ENCODE results near the gene PTH1R.

PTH1R gene
- total RNA-seq = 0 reads per million in 2 donors

DNA sequence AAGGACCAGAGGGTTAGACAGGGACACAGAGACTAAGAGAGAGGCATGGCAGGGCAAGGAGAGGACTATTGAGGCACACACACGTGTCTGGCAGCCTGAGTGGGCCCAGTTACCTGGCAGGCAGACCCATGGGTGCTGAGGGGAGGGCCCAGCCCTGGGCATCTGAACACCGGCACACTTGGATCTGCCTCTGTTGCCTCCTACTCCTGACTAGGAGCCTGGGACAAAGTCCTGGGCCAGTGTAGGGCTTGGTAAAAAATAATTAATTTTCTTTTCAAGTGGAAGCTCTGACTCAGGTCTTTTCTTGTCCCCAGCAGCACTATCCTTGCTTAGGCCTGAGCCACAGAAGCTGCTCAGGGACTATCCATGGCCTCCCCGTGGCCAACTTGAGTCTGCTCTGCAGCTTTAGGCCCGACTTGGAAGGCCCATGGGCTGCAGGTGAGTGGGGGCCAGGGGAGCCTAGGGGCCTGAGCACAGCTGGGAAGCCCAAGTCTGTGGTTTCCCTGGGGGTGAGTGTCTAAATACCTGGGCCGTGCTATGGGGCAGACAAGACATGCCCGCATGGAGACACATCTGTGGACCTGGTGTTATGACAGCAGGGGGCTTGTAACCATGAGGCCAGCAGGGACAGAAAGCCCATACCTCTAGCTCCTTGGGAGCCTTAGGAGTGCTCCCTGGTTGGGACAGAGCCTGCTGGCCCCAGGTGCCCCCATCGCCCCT is at the start of gene PTH1R:
TSS of gene PTH1R (plus strand) at position 316 of the 720 bp plus-strand sequence. CDS start 5,839 bp downstream, outside the sequence.
- no peak for DNase-seq

DNA sequence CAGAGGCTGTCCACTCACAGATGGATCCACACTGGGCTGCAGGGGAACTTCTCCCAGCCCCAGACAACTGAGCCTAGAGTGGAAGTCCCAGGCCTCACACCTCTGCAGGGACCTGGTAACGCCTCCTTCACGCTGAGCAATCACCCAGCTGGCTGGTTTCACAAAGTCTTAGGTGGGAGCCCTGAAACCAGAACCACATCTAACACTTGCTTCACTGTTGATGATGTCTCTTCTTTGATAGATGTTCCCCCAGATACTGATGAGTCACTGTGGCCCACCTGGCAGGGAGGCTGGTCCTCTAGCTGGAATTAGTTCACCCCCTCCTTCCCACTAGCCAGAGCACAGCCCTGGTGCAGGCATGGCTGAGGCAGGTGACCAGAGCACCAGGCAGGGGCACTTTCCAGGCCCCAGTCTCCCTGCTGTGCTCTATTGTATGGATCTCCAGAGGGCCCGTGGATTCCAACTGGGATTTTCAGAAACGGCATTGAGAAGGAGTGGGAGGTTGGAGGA is 47.8 kb upstream of the PTH1R start:
- no peak for DNase-seq

DNA sequence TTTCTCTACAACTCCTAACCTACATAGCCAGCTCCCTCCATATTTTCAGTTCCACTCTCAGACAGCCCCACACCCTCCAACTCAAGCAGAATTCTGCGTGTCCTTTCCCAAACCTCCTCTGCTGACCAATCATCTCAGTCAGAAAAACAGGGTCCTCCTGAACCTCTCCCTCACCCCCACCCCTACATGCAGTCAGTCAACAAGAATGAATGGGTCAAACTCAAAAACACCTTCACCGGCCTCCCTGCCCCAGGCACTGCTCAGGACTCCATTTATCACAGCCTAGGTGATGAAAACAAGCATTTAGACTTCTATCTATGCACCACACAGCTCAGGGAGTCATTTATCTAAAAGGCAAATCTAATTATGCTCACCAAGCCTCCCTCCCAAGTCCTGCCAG is 46.7 kb upstream of the PTH1R start:
- no peak for DNase-seq

DNA sequence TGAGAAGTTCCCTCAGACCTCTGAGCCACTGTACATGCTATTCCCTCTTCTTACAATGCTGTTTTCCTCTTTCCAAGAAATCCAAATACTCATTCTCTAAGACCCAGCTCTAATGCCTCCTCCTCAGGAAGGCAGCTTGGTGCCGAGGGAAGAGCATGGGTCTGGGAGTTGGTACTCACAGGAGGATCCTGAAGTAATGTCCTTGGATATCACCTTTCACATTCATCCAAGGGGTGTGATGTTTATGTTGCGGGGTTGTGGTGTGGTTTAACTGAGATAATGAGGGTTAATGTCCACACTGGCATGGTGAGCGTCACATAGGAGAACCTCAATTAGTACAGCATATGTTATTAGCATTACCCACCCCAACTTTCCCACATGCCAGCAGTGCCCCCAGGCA is 46.2 kb upstream of the PTH1R start:
- DNase-seq = no peak

DNA sequence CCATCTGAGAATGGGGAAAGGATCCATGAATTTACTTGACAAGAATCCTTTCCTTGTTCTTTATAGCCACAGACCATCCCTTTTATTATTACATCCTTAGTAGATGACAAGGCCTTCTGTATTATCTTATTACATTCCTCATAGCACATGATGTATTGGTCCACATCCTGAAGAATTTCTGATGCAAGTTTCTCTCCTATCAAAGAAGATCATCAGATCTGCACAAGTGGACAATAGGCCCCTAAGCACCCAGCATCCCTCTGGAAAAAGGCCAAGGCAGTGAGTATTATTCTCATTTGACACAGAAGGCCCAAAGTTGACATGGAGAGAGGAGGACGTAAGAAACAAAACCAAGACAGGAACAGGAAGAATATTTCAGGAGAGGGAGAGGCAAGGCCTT is 45.7 kb upstream of the PTH1R start:
- no peak for DNase-seq

DNA sequence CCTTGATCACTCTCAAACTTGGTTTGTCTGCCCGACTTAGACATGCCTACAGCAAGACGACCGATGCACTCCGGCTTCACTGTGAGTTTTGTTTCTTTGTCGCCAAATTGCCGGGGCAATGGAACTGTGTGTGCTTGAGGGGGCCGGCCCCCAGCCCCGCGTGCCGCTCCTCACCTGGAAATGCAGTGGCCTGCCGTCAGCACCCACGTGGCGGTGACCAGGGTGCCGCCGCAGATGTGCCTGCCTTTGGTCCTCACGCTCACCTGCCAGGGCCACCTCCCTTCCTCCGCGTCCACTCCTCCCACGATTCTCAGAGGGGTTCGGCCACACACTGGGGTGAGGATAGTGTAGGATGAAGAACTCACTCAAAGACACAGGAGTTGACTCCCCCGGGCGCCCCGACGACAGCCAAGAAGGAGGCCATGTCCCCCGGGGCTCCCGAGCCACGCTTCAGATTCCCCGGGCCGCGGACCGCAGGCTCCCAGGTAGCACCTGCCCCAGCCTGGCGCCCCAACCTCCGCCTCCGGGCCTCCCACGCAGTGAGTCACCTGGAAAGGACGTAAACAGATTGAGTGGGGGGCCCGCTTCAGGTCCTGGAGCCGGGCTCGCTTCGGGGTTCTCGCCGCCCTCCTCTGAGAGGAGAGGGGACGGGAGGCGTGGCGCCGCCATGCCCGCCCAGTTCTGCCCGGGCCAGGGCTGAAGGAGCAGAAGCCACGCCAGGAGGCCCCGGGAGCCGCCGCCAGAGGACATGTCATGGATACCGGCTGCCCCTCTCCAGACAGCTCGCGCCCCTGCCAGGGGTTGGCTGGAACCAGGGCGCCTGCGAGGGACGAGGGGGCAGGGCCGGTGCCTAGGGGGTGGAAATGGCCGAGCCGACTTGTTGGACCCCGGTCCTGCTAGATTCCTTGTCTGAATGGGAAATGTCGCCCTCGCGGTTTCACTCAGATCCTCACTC is 43.9 kb upstream of the PTH1R start:
- no peak for DNase-seq

DNA sequence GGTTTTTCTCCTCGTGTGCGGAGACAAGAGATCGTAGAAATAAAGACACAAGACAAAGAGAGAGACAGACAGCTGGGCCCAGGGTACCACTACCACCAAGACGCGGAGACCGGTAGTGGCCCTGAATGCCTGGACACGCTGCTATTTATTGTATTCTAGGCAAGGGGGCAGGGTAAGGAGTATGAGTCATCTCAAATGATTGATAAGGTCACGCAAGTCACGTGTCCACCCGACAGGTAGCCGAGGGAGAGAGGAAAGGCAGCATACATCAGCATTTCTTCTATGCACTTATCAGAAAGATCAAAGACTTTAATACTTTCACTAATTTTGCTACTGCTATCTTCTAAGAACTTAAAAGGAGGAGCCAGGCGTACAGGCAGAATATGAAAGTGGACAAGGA is 42.5 kb upstream of the PTH1R start:
- no peak for DNase-seq

DNA sequence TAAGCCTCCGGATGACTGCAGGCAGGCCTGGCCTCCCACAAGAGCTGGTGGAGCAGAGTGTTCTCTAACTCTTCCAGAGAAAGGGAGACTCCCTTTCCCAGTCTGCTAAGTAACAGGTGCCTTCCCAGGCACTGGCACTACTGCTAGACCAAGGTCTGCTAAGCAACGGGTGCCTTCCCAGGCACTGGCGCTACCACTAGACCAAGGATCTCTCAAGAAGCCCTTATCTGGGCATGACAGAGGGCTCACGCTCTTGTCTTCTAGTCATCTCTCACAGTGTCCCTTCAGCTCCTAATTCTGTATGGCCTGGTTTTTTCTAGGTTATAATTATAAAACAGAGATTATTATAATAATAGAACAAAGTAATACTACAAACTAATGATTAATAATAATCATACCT is 42.0 kb upstream of the PTH1R start:
- DNase-seq = no peak

DNA sequence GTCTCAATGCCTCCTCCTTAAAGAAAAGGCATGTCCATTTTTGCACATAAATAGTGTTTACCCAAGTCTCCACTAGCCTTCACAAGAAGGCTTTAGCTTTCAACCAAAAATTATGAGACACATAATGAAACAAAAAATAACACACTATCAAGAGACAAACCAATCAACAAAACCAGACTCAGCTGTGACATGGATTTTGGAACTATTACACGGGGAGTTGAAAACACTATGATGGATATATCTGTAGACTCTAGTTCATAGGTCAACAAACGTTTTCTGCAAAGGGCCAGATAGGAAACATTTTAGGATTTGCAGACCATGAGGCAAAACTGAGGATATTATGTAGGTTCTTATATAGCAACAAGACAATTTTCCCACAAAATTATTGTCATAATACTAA is 39.2 kb upstream of the PTH1R start:
- no peak for DNase-seq

DNA sequence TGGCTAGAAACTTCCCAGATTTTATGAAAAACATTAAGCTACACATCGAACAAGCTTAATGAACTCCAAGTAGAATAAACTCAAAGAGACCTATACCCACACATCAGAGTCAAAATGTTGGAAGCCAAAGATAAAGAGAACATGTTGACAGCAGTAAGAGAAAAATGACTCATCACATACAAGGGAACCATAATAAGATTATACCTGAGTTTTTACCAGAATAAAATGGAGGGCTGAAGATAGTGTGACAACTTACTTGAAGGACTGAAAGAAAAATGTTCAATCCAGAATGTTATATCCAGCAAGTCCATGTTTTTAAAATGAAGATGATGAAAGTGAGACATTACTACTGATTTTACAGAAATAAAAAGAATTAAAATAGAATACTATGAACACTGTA is 37.0 kb upstream of the PTH1R start:
- DNase-seq = no peak

DNA sequence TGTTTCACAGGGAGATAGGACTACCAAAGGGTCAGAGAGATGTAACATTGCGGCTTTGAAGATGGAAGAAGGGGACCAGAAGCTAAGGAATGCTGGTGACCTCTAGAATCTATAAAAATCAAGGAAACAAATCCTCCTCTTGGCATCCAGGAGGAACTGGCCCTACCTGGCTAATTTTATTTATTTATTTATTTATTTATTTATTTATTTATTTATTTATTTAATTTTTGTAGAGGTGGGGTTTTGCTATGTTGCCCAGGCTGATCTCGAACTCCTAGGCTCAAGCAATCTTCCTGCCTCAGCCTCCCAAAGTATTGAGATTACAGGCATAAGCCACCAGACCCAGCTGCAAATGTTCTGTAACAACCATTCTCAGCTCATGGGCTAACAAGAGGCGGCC is 34.0 kb upstream of the PTH1R start:
- no peak for DNase-seq

DNA sequence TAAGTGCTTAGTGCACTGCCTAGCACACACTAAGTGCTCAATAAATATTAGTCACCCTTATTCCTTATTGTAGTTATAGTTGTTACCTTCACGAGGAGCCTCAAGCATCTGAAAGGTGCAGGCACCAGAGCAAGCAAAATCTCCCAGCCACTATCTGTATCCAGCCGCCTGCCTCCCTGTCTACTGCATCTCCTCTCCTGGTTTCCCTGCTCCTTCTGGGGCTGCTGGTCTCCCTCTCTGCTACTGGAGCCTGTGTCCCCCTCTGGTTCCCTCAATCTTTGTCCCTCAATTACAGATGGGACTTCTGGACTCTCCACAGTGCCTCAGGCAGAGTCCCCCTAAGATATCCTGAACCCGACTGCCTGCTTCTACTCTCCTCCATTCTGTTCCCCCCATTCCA is 33.1 kb upstream of the PTH1R start:
- DNase-seq = no peak

DNA sequence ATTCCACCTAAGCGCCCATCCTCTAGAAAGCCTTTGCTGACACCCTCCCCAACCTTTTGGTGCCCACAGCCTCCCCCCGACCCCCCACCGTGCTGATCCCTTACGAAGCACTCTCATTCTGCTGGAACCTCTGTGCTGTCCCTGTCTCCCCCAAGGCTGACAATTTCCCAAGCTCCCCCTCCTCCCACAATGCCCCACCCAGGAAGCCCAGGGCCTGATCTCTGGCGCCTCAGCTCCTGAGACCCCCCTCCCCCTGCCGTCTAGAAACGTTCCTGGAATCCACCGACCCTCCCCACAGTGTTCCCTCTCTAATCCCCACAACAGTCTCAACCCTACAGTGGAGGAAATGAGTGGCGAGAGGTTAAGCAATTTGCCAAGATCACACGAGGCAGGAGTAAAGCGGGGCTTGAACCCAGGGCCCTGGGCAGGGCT is 32.6 kb upstream of the PTH1R start:
- DNase-seq = no peak

DNA sequence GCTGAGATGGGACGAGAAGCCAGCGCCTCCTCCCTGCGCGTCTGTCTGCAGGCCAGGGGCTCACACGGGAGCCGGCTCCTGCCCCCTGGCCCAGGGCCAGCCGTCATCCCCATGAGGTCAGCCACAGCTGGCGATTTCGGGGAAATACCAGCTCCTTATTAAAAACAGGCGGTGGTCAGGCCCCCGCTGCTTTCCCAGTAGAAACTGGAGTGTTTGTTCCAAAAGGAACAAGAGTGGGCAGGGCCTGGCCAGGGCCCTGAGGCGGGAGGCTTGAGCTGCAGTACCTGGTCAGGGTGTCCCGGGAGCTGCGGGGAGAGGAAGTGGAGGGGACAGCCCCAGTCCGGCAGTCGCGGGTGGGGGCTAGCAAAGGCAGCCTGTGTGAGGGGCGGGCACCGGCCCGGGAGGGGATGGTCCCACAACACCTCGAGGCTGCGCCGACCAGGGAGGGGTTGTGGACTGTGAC is 32.1 kb upstream of the PTH1R start:
- DNase-seq = no peak

DNA sequence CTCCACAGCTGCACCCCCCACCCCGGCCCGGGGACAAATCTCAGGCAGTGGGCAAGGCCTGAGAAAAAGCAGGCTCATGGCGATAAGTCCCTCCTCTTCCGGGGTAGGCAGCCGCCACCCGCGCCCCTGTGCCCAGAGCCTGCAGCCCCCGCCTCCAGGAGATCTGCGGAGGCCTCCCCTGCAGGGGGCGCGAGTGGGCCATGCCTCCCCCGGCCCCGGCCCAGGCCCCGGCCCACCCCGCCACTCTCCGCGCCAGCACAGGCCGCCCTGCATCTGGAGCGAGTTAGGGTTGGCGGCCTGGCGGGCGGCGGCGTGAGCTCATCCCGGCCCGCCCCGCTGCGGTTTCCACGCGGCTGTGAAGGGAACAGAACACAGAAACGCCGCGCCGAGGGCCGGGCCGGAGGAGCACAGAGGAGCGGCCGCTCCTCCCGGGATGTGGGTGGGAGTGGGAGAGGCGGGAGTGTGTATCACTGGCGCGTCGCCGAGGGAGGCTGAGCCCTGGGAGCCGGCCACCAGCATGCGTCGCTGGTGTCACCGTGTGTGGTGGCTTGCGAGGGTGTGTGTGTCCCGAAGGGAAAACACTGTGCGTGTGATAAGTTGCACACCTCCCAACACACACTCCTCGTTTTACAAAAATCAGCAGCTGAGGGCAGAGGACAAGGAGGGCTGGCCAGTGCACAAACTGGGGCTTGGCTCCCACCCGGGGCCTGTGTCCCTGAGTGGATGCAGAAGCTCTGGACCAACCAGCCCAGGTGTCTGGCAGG is 31.5 kb upstream of the PTH1R start:
- DNase-seq = peak; percentile 72

DNA sequence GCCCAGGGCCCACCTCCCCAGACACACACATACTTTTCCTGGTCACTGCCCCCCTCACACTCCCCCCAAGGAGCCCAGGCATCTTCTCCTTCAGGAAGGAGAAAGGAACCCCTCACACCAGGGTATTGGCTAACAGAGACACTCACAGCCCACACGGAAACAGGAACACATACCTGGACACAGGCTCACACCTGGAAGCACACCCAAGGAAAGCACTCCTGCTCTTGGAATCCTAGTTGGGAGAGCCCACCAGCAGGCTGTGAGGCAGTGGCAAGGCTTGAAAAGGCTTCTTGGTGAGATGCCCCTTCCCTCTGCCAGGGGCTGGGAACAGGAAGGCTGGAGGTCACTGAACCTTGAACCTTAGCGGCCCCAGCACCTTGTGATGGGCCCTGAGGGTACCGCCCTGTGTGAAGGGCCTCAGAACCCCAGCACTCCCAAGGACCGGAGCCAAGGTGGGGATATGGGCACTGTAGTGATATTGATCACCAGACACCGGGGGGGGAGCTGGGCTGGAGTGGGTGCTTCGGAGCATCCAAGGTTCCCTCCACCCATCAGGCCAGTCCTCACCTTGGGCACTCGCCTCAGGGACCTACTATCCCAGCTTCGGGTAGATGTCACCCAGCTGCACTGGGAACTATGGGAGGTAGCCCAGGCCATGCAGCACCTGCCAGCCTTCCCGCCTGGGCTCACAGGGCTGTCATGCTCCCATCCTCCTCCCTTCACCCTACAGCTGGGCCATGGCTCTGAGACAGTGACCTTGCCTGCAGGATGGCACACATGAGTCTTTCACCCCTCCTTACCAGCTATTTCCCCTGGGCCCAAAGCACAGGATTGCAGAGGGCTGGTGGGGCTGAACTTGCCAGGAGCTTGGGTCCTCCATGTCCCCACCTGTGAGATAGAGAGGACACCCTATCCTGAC is 30.6 kb upstream of the PTH1R start:
- DNase-seq = no peak

DNA sequence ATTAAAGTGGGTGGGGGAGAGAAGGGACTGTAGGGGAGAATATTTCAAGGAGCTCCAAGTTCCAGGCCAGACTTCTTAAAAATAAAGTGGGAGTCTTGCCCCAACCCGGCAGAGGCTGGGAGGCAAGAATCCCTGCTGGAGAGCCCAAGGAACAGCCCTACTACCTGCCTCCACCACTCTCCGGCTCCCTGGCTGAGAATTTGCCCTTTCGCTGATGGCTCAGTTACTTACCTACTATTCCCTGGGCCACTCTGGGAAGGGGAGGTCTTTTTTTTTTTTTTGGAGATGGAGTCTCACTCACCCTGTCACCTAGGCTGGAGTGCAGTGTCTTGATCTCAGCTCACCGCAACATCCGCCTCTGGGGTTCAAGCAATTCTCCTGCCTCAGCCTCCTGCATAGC is 29.8 kb upstream of the PTH1R start:
- no peak for DNase-seq

DNA sequence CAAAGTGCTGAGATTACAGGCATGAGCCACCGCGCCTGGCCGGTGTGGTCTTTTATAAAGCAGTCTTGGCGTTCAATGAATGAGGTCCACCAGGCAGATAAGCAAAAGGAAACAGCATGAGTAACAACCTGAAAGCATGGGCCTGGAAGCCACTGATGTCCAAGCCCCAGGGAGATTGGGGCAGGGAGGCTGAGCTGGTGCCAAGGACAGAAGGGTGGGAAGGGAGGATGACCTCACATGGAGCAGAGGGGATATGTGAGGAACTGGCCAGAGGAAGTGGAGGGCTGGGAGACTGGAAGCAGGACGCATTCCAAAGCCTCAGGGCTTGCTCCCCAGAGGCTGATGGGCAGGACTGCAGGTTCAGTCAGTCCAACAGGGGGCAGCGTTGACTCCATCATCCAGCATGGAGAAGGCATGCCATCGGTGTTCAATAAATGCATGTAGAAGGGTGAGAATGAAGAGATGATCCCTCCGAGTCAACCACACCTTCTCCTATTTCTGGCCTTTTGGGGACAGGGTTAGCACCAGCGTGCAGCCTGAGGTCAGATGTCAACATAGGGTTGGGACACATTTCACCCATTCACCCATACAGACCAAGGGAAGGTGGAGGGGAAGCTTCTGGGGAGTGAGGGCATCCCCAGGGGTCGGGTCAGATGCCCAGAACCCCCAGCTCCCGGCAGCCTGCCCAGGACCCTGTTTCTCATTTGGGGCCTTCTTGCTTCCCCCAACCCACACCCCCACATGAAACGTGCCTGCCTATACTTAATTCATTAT is 29.1 kb upstream of the PTH1R start:
- DNase-seq = no peak

DNA sequence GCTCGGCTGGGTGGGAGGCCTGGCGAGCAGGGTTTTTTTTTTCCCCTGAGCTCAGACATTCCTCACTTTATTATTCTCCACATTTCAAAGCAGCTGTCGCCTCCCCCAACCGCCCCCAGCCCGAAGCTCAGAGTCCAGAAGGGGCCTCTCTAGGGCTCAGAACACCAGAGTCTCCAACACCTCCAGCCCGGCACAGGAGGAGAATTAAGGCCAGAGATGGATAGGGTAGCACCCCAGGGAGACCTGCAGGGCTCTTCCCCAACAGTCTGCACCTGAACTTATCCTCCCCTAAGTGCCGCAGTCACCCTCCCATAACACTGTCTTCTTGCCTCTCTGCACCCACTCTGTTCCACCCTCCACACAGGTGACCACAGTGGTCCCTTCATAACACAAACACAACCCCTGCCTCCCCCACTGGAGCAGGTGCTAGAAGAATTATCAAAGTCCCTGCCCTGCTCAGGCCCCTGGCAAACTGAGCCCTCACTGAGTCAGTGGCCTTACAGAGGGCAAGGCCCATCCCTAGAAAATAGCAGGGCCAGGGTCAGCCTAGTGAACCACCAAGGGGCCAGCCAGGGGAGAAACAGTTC is 28.4 kb upstream of the PTH1R start:
- DNase-seq = no peak

DNA sequence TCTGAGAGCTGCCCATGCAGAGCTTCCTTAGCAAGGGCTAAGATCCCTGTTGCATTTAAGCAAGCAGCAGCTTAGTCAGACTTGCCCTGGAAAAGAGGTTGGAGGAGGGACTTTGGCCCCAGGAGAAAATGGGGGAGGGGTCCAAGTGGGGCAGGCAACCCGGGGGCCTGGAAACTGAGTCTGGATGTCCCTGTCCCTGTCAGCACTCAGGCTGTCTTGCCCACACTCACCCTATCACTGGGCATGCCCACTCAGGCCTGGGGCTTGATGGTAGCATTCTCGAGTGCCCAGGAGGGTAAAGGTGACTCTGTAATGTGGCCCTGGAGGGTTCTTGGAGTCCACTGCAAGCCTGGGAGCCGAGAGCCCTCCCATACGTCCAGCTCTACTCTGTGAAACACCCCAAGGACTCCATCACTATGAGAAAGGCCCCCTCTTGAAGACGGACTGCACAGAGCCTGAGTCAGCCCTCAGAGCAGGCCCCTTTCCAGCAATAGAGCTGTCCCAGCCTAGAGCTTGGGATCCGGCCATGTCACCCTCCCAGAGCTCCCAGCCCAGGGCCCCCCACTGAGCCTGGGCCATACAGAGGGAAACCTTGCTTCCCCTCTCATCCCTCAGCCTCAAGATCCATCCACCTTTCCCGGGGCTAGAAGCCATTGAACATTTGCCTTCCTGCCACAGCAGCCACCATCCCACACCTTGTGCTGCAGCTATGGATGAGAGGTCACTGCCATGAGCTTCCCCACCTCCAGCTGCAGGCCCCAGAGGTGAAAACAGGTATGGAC is 27.6 kb upstream of the PTH1R start:
- no peak for DNase-seq
